Transverse colon (tissue), 4 donors: ENCODE measurements around the gene MGAT4A.

Source experiments
- EP300 ChIP-seq: sonication (generic); formaldehyde crosslinking; IDR thresholded peaks from one replicate; pipeline ENCODE4 v1.6.1; 2017; ENCODE audit warnings: antibody characterized with exemption, low read depth
- POLR2A ChIP-seq: fragments of 450-650 bp; IDR thresholded peaks from one replicate; pipeline ENCODE4 v1.6.1; 2016; ENCODE audit warnings: antibody characterized with exemption, mild to moderate bottlenecking, moderate library complexity
- POLR2AphosphoS5 ChIP-seq, 3 donors: sonication (generic); formaldehyde crosslinking; IDR thresholded peaks; one replicate each; pipeline ENCODE4 v1.6.1; 2016; ENCODE audit warnings: antibody characterized with exemption in 3 of 3
- TF ChIP-seq, protein P1 (sequence below), 5 experiments: fragments of 200-600 bp in 3 of 5; fragments of 450-650 bp in 2 of 5; sonication (generic) in 3 of 5; IDR thresholded peaks; 1 replicate in 2 of 5; 2 replicates in 3 of 5; pipeline ENCODE4 v1.5.1; 2016 to 2017; ENCODE audit warnings: antibody characterized with exemption in 5 of 5, inconsistent platforms in 3 of 5, mild to moderate bottlenecking in 2 of 5, moderate library complexity in 1 of 5

DNA sequence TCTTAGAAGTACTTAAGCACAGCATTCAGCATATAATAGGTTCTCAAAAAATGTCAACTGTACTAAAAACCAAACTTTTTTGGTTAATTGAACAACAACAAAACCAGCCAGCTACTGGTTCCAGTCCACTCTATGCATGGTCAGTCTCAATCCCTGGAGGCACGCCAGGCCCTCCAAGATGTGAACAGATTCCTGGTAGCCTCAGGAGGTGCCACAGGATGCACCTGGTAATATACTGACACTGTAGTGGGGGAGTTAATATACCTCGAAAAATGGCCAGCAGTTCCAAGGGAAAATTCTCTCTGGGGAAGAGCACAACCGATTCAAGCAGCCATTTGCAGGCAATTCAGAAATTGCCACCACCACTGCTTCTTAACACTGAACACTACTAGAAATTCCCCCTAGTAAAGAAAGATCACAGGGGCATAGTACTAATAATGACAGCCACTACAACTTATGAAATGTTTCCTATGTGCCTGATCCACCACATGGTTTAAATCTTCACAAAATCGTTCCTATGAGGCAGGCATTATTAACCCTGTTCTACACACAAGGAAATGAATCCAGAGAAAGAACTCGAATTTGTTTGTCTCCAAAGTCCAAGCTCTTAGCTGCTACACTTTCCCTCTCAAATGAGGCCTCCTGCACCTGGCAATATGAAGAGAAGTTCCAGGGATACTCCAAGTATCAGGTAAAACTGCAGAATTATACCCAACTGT lies 3.4 kb downstream of the MGAT4A start:
- TF ChIP-seq, protein P1, sequence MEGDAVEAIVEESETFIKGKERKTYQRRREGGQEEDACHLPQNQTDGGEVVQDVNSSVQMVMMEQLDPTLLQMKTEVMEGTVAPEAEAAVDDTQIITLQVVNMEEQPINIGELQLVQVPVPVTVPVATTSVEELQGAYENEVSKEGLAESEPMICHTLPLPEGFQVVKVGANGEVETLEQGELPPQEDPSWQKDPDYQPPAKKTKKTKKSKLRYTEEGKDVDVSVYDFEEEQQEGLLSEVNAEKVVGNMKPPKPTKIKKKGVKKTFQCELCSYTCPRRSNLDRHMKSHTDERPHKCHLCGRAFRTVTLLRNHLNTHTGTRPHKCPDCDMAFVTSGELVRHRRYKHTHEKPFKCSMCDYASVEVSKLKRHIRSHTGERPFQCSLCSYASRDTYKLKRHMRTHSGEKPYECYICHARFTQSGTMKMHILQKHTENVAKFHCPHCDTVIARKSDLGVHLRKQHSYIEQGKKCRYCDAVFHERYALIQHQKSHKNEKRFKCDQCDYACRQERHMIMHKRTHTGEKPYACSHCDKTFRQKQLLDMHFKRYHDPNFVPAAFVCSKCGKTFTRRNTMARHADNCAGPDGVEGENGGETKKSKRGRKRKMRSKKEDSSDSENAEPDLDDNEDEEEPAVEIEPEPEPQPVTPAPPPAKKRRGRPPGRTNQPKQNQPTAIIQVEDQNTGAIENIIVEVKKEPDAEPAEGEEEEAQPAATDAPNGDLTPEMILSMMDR (IDR thresholded peaks at IDR 0.05): no peak
- TF ChIP-seq POLR2A: no peak
- TF ChIP-seq EP300: no peak
- no peak for TF ChIP-seq POLR2AphosphoS5 (IDR thresholded peaks at IDR 0.05)
